ENCODE data around the gene FBRS. TPM values are rescaled to one million over a fixed set of nuclear protein-coding genes. Genes with fewer than 3 reads are reported as not detected.

Gene FBRS
- total RNA-seq, 6 experiments from 2014 or later, result 13.0 to 26.2 (median 20.9) TPM

DNA sequence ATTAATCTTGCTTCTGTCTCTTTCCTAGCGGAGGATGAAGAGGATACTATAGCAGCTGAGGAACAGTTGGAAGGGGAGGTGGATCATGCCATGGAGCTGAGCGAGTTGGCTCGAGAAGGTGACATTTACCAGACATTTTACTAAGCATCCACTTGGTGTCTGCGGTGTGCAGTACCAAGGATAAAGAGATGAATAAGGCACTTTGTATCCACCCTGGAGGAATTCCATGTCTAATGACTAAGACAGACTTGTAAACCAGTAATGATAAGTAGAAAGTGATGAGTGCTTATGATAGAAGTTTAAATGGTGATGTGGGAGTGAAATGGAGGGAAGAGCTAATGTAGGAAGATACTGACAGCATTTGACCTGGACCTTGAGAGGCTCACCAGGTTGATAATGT lies 52.7 kb downstream of the FBRS start:
- peaks cover 30 to 100% (median 76%) of the 10 kb centered on the region in 4 donors for H3K36me3 ChIP-seq
- no peaks in the 10 kb centered on the region for H3K9me3 ChIP-seq
- DNase-seq (no peak), ATAC-seq (no peak)
- H3K27me3 ChIP-seq, result no peaks in the 10 kb centered on the region
- H3K4me3 ChIP-seq, result no peak overlapping the region
- TF ChIP-seq POLR2A (IDR thresholded peaks at IDR 0.05), result no peak
- TF ChIP-seq, protein P1, sequence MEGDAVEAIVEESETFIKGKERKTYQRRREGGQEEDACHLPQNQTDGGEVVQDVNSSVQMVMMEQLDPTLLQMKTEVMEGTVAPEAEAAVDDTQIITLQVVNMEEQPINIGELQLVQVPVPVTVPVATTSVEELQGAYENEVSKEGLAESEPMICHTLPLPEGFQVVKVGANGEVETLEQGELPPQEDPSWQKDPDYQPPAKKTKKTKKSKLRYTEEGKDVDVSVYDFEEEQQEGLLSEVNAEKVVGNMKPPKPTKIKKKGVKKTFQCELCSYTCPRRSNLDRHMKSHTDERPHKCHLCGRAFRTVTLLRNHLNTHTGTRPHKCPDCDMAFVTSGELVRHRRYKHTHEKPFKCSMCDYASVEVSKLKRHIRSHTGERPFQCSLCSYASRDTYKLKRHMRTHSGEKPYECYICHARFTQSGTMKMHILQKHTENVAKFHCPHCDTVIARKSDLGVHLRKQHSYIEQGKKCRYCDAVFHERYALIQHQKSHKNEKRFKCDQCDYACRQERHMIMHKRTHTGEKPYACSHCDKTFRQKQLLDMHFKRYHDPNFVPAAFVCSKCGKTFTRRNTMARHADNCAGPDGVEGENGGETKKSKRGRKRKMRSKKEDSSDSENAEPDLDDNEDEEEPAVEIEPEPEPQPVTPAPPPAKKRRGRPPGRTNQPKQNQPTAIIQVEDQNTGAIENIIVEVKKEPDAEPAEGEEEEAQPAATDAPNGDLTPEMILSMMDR (IDR thresholded peaks at IDR 0.05), result no peak
- intact Hi-C loops (cut with DNase I), result no loop called here
- 84% methylated on average over 4 of the region's 4 CpGs for WGBS (ENCODE audit: insufficient coverage, low coverage, low lambda C conversion rate, missing lambda C conversion rate)
- H3K27ac ChIP-seq, result no peak overlapping the region
- peaks cover 0 to 10% (median 0%) of the 10 kb centered on the region in 4 donors for H3K4me1 ChIP-seq

DNA sequence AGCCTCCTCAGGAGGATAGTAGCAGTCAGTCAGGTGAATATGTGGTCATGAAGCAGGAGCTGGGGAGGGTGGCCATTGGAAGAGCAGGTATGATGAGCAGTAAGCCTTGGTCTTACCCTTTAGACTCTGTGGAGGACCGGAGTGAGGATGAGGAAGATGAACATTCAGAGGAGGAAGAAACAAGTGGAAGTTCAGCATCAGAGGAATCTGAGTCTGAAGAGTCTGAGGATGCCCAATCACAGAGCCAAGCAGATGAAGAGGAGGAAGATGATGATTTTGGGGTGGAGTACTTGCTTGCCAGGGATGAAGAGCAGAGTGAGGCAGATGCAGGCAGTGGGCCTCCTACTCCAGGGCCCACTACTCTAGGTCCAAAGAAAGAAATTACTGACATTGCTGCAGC lies 53.5 kb downstream of the FBRS start:
- intact Hi-C loops (cut with DNase I), result no loop called here
- H3K9me3 ChIP-seq, result no peaks in the 10 kb centered on the region
- H3K36me3 ChIP-seq, result peaks cover 30 to 98% (median 73%) of the 10 kb centered on the region in 4 donors
- no peak overlapping the region for H3K27ac ChIP-seq
- TF ChIP-seq, protein P1 (IDR thresholded peaks at IDR 0.05), result no peak
- TF ChIP-seq POLR2A (IDR thresholded peaks at IDR 0.05), result no peak
- 73% methylated on average over 1 of the region's 1 CpG for WGBS (ENCODE audit: insufficient coverage, low coverage, low lambda C conversion rate, missing lambda C conversion rate)
- DNase-seq, result no peak
- no peak for ATAC-seq
- H3K27me3 ChIP-seq, result no peaks in the 10 kb centered on the region
- peaks cover 0 to 10% (median 0%) of the 10 kb centered on the region in 4 donors for H3K4me1 ChIP-seq
- no peak overlapping the region for H3K4me3 ChIP-seq

DNA sequence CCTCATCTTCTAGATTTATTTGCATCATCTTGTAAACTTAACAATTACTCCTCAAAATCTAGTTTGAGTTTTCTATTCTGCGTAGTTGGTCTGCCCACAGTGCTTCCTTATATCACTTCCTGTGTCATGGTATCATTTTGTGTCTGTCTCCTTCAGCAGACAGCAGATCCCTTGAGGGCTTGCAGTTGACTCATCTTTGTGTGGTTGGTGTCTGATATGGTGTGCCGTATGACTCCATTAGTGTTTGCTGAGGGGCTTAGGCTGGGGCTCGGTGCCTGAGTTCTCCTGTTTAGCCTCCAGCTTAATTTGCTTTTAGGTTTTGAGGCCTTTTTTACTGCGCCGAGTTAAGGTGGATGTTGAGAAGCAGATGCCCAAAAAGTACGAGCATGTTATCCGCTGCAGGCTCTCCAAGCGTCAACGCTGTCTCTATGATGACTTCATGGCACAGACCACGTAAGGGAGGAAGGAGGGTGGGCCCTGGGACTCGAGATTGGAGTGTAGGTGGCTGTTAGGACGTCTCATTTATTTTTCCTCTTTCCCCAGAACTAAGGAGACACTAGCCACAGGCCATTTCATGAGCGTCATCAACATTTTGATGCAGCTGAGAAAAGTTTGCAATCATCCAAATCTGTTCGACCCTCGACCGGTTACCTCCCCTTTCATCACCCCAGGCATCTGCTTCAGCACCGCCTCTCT lies 57.7 kb downstream of the FBRS start:
- no peak for TF ChIP-seq POLR2A (IDR thresholded peaks at IDR 0.05)
- TF ChIP-seq, protein P1 (IDR thresholded peaks at IDR 0.05), result no peak
- intact Hi-C loops (cut with DNase I), result no loop called here

DNA sequence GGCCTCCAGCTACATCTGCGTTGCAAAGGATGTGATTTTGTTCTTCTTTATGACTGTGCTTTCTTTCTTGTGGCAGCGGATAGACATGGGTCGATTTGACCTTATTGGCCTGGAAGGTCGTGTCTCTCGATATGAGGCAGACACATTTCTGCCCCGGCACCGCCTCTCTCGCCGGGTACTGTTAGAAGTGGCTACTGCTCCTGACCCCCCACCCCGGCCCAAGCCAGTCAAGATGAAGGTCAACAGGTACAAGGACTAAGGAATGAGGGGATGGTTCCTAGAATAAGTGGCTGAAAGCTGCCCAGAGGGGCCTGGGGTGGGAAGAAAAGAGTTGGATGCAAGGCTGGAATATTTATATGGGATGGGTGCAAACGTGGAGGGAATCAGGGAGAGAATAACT lies 61.9 kb downstream of the FBRS start:
- no peak overlapping the region for H3K27ac ChIP-seq
- TF ChIP-seq POLR2A (IDR thresholded peaks at IDR 0.05), result no peak
- TF ChIP-seq, protein P1 (IDR thresholded peaks at IDR 0.05), result no peak
- peaks cover 22 to 95% (median 66%) of the 10 kb centered on the region in 4 donors for H3K36me3 ChIP-seq
- no peaks in the 10 kb centered on the region for H3K9me3 ChIP-seq
- H3K27me3 ChIP-seq, result no peaks in the 10 kb centered on the region
- intact Hi-C loops (cut with DNase I), result no loop called here
- WGBS (ENCODE audit: insufficient coverage, low coverage, low lambda C conversion rate, missing lambda C conversion rate), result 87% methylated on average over 10 of the region's 11 CpGs
- peaks cover 0 to 12% (median 0%) of the 10 kb centered on the region in 4 donors for H3K4me1 ChIP-seq
- H3K4me3 ChIP-seq, result no peak overlapping the region
- ATAC-seq (no peak), DNase-seq (no peak)

More for the DNA sequence above, 57.7 kb downstream of the FBRS start:
- H3K4me1 ChIP-seq, result peaks cover 0 to 10% (median 0%) of the 10 kb centered on the region in 4 donors
- H3K36me3 ChIP-seq, result peaks cover 35 to 96% (median 66%) of the 10 kb centered on the region in 4 donors
- WGBS (ENCODE audit: insufficient coverage, low coverage, low lambda C conversion rate, missing lambda C conversion rate), result 72% methylated on average over 14 of the region's 17 CpGs
- no peak overlapping the region for H3K4me3 ChIP-seq
- H3K27me3 ChIP-seq, result no peaks in the 10 kb centered on the region
- no peak for DNase-seq
- H3K27ac ChIP-seq, result peak overlapping the region in 1 of 3 donors; percentile 15
- ATAC-seq, result peak; percentile 26 to 39 (median 34)
- no peaks in the 10 kb centered on the region for H3K9me3 ChIP-seq

Small RNAs within 50 kb of the gene (small RNA-seq; reads per million reads assigned to genes)
- 0 reads per million in 2 experiments for gene AC093249.1
- 0 reads per million in 2 experiments for gene RNU6-1043P
- 0 reads per million in 2 experiments for gene RNU6-416P
- gene SNORA30, result 1.5 to 2.7 reads per million in 2 experiments

Other genes starting within 250 kb of the FBRS start
- gene DCTPP1, start 228.4 kb upstream of the FBRS start, total RNA-seq, result 10 to 100 TPM; 10.0 to 17.9 (median 13.9) TPM
- 100 to 1,000 TPM; 157 to 228 (median 205) TPM for gene SEPHS2, start 212.6 kb upstream of the FBRS start, total RNA-seq
- 10 to 100 TPM in 4 of 6 experiments, 1 to 10 TPM in 2; 7.3 to 12.4 (median 10.2) TPM for gene ITGAL, start 185.7 kb upstream of the FBRS start, total RNA-seq
- 10 to 100 TPM; 14.7 to 21.2 (median 18.8) TPM for gene ZNF768, start 131.9 kb upstream of the FBRS start, total RNA-seq
- gene ZNF747, start 123.6 kb upstream of the FBRS start, total RNA-seq, result 1 to 10 TPM; 5.3 to 9.7 (median 6.4) TPM
- 1 to 10 TPM; 3.2 to 6.5 (median 4.8) TPM for gene ZNF764, start 100.1 kb upstream of the FBRS start, total RNA-seq
- 10 to 100 TPM in 1 of 6 experiments, 1 to 10 TPM in 5; 4.0 to 11.5 (median 6.5) TPM for gene ZNF688, start 86.7 kb upstream of the FBRS start, total RNA-seq
- 1 to 10 TPM; 2.4 to 6.5 (median 5.6) TPM for gene ZNF785, start 72.7 kb upstream of the FBRS start, total RNA-seq
- gene ZNF689, start 48.0 kb upstream of the FBRS start, total RNA-seq, result 1 to 10 TPM; 3.9 to 5.8 (median 4.4) TPM
- 10 to 100 TPM; 12.8 to 23.0 (median 17.6) TPM for gene PRR14, start 7.5 kb upstream of the FBRS start, total RNA-seq
- 10 to 100 TPM; 12.1 to 31.3 (median 22.6) TPM for gene SRCAP, start 40.7 kb downstream of the FBRS start, total RNA-seq
- gene PHKG2, start 90.0 kb downstream of the FBRS start, total RNA-seq, result 10 to 100 TPM; 17.1 to 22.1 (median 18.4) TPM
- gene CFAP119, start 103.6 kb downstream of the FBRS start, total RNA-seq, result 1 to 10 TPM in 1 of 6 experiments, under 1 TPM in 4, not detected in 1; 0.19 to 1.8 (median 0.29) TPM
- 10 to 100 TPM; 34.3 to 56.8 (median 46.7) TPM for gene RNF40, start 103.9 kb downstream of the FBRS start, total RNA-seq
- 1 to 10 TPM; 3.7 to 4.8 (median 4.3) TPM for gene ZNF629, start 128.8 kb downstream of the FBRS start, total RNA-seq
- gene BCL7C, start 235.6 kb downstream of the FBRS start, total RNA-seq, result 10 to 100 TPM in 2 of 6 experiments, 1 to 10 TPM in 4; 5.9 to 14.3 (median 7.9) TPM
- gene CTF1, start 238.2 kb downstream of the FBRS start, total RNA-seq, result under 1 TPM in 4 of 6 experiments, not detected in 2; 0.13 to 0.74 (median 0.43) TPM

All from right lobe of liver (tissue), 6 donors.